HCEC 1CT (cell line): ENCODE measurements around the gene COL5A1.

Experiments used
- DNase-seq: peaks from one replicate; pipeline ENCODE4 v3.0.0-alpha.2; 2017

The COL5A1 gene

DNA sequence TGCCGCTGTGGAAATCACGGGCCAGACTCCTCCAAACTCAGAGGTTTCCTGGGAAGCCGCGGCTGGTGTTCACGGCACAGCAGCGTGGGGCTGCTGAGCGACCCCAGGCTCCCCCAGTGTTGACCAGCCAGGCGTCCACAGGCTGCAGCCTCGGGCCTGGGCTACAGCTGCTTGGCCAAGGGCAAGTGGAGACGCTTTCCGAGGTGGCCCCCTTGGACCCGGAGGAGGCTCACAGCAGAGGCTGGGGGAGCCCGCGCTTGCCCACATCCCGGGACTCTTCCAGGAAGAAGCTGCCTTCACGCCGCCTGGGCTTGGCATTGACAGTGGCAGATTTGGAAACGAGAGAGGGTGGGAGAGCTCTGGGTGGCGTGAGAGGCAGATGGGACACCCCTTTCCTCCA, 186.0 kb downstream of the COL5A1 start:
- DNase-seq = no peak

DNA sequence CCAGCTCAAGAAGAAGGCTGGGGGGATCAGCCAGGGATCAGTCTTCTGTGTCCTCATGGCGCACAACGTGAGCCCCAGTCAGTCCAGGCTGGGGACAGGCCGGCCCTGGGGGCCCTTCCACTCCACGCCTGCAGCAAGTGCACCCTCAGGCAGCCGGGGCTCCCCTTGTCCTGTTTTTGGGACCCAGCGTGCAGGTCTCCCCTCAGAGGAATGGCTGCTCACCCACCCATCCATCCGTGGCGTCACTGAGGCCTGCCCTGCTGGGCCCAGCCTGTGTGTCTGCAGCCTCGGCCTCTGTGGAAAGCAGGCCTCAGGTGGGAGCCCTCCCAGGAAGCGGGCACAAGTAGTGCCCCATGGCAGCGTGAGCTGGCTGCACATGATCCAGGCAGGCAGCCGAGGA, 186.4 kb downstream of the COL5A1 start:
- no peak for DNase-seq

DNA sequence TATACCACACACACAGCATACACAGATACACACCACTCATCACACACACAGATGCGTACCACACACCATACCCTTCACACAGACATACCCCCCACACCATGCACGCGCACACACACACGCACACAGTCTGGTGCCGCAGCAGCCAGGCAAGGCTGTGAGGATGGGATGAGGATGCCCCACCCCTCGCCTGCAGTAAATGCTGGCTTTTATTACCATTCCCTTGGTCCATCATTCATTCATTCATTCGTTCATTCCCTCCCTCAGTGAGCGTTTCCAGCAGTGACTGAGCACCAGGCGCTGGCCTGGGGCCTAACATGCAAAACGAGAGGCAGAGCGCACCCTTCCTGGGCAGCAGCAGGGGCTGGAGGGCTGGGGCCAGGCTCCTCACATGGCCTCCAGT, 187.3 kb downstream of the COL5A1 start:
- no peak for DNase-seq

DNA sequence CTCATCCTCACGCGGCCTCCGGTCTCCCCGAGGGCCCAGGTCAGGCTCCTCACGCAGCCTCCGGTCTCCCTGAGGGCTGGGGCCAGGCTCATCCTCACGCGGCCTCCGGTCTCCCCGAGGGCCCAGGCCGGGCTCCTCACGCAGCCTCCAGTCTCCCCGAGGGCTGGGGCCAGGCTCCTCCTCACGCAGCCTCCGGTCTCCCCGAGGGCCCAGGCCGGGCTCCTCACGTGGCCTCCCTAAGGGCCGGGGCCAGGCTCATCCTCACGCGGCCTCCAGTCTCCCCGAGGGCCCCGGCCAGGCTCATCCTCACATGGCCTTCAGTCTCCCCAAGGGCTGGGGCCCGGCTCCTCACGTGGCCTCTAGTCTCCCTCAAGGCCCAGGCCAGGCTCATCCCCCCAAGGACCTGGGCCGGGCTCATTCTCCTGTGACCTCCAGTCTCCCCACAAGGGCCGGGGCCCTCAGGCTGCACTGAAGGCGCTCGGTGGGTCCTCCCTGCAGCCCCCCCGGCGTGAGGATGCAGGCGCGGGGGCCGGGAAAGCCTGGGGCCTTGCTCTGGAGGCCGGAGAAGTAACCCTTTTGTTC, 187.8 kb downstream of the COL5A1 start:
- DNase-seq = no peak

DNA sequence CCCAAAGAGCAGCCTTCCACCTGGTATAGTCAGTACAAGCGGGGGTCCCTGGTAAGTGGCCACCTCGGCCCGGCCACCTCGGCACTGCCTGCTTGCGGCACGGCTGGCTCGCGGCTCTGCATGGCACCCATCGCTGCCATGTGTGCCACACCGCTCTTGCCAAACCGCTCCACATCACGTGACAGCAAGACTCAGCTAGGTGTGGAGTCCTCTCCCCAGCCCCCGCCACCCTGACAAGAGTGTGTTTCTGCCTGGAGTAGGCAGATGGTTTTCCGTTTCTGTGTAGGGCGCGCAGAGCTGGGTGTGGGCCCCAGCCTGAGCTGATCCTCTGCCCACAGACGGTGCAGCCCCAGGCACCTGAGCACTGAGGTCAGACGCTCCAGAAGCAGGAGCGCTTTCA, 188.5 kb downstream of the COL5A1 start:
- no peak for DNase-seq

DNA sequence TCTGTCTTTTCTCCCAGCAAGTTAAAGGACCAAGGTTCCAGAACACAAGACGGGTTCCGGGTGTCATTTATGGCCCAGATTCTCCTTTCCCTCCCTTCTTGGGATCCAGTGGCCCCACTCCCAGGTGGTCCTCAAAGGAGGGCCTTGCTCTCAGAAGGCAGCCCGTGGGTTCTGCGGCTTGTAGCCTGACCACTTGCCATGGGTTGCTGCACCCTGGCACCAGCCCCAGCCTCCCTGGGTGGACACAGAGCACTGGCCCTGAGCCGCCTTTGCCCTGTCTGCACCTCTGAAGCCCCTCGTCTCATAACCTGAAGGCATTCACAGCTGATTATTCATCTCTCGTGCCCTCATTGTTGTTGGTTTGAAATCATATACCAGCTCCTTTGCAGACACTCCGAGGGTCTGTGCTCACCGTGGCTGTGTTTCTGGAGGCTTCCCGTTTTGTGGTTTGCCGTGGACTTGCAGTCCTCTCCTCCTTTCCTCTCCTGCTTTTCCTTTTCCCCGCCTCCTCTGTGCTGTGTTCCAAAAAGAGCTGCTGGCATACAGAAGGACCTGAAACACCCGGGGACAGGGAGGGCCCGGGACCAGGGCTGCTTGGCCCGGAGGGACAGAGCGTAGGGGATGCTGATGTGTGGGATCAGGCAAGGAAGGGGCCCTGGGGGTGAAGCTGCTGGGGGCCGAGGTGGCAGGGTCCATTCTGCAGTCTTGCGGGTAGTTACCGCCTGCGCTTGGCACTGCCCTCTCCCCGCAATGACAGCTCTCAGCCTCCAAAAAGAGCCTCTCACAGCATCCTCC, 189.5 kb downstream of the COL5A1 start:
- no peak for DNase-seq

DNA sequence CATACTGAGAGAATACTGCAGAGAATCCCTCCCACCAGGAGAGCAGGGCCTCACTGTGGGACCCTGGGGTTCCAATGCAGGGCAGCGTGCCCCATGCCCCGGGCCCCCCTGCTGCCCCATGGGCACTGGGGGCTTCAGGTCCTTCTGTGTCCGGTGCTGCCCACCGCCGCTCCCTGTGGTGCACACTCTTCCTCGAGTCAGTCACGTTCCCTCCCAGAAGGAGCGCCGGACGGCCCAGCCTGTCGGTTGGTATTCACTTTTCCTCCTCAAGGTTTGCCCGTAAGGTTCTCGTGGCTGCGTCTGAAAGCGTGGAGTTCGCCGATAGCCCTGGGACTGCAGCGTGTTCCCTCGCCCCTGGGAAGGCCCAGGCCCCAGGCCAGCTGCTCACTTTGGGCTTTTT, 190.9 kb downstream of the COL5A1 start:
- DNase-seq = no peak

DNA sequence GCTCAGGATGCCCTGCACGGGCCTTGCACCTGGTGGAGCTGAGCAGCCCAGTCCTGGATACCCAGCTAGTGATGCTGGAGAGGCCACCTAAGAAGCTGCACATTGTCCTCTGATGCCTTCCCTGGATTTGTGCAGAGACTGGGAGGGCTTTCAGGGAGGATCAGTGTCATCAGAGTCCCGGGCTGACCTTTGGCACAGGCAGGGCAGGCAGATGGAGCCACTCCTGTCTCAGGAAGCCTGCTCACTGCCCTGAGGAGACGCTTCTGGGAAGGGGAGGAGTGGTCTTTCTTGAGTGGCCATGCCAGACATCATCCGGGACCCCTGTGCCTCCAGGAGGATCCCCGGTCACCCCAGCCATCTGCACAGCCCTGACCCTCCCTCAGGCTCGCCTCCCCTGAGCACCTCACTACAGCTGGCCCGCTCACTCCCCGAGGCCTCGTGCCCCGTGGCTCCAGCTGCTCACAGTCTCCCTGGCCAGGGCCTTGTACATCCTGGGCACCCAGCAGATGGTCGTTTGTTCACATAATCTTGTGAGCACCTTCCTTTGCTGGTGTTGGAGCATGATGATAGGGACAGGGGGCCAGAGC, 191.8 kb downstream of the COL5A1 start:
- DNase-seq = no peak

DNA sequence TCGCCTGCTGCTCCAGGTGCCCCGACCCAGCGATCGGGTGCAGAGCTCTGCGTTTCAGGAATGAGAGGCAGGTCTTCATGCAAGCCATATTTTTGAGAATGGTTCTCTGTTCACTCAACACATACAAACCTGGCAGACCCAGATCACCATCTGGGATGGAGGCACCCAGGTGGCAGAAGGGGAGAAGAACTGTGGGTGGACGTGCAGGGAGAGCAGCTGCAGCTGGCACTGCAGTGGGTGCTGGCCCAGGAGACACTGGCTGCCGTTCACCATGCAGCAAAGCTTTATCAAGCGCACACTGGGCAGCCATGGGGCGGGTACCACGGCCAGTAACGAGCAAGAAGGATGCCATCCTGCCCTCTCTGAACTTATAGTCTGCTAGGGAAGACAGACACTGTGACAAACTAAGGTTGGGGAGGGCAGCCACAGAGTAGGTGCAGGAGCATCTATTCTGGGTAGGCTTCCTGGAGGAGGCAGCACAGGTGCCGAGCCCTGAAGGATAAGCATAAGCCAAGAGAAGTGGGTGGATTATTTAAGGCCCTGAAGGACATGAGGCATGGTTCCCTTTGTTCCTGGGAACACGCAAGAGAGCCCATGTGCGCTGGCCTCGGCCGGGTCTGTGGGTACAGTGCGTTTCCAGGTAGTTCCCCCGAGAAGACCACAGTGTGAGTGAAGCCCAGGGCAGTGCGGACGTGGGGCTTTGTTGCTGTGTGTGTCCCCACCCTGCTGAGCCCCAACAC, 192.8 kb downstream of the COL5A1 start:
- DNase-seq = no peak

DNA sequence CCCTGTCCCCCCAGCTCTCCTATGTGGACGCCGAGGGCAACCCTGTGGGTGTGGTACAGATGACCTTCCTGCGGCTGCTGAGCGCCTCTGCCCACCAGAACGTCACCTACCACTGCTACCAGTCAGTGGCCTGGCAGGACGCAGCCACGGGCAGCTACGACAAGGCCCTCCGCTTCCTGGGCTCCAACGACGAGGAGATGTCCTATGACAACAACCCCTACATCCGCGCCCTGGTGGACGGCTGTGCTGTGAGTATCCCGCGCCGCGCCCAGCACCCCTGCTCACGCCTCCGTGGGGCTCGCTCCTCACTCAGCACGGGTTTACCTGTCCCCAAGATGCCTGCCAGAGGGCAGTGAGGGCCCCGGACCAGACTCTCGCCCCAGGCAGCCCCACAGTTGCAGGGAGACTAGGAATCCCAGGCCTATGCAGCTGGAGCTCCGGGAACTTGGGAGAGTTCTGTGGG, 193.4 kb downstream of the COL5A1 start:
- DNase-seq = no peak

DNA sequence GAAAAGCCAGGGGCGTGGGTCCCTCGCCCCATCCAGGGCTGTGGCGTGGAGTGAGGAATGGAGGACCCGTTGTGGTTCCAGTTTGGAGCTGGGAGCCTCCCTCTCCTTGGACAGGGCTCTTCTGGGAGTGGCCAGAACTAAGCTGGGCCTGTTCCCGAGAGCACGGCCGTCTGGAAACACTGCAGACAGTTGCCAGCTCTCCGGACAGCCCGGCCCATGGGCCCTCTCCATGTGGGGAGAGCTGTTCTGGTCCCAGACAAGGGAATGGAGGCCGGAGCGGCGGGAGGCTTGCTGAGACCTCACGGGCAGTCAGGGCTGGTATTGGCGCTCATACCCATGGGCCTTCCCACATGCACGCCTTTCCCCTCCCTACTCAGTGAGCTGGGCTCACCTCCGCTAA, 193.8 kb downstream of the COL5A1 start:
- DNase-seq = no peak

DNA sequence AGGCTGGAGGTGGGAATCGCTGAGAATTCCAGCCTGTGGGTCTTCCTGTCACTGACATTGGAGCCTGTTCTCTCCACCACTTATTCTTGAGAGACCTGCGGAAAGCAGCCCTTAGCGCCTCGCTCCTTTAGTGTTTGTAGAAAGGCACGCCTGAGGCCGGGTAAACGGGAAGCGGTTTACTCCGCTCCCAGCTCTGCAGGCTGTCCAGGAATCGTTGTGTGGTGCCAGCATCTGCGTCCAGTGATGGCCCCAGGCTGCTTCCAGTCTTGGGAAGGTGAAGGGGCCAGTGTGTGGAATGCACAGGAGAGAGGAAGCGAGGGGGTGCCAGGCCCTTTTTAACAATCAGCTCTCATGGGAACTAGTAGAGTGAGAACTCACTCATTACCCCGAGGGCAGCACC, 194.4 kb downstream of the COL5A1 start:
- no peak for DNase-seq

DNA sequence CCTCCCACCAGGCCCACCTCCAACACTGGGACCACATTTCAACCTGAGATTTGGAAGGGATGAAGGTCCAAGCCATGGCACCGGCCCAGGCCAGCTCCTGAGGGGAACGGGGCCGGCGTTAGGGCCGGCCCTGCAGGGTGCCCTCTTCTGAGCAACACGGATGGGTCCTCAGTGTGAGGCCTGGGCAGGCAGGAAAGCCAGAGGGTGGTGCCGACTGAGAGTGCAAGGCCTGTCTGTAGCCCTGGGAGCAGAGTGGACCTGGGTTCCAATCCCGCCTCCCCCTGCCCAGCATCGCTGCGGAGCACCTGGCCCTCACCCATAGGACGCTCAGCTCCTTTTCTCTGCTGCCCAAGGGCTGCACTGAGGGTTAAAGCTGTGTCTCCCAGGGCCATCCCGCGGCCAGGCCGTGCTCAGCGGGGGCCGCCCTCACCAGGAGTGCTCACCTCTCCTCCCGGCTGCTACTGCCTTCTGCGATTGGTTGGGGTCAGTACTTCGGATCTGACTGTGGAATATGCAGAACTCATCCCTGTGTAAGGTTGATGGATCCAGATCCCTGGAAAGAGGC, 194.9 kb downstream of the COL5A1 start:
- DNase-seq = no peak

DNA sequence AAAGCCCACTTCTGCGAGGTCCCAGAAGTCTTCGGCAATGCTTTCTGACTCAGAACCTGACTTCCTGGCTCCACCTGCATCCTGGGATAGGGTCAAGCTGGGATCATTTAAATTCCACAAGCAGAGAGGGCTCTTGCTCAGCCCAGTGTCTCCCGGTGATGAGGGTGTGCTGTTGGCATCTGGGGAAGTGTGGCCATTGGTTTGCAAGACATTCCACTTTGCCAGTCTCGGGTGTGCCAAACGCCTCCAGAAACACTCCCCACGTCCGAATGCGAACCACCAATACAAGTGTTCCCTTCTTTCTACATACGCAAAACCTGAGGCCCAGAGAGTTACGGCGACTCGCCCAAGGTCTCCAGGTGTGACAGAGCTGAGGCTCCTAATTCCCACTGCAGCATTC, 195.9 kb downstream of the COL5A1 start:
- no peak for DNase-seq

DNA sequence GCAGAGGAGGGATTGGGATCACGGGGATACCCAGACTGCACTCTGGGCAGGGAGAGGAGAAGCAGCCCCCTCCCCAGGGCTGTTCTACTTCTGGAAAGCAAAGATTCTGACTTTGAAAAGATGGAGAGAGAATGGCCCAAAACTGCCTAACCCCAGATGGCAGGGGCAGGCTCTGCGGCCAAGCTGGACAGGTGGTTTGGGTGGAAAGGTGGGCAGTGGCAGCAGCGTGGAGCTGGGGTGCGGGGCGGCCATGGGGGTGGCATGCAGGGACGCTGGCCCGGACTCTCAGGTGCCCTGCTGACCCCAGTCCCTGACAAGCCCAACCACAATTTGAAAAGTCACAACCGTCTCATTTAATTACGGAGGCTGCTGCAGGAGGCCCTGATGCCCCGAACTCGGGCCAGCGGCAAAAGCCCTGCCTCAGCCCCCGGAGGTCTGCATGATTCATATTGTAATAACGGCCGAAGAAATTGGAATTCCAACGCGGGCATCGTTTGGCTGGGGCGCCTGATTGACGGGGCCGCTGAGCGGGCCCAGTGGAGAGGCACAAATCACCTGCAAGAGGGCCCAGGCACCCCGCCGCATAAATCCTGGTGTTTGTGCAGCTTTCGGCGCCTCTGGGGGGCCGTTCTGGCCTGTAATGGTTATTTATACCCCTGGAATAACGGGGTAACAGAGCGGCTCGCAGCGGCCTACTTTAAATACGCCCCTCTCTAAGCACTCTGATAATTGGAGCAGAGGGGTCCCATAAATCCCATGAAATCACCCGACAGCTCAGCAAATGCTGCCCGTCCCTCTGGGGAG, 197.2 kb downstream of the COL5A1 start:
- DNase-seq = no peak

DNA sequence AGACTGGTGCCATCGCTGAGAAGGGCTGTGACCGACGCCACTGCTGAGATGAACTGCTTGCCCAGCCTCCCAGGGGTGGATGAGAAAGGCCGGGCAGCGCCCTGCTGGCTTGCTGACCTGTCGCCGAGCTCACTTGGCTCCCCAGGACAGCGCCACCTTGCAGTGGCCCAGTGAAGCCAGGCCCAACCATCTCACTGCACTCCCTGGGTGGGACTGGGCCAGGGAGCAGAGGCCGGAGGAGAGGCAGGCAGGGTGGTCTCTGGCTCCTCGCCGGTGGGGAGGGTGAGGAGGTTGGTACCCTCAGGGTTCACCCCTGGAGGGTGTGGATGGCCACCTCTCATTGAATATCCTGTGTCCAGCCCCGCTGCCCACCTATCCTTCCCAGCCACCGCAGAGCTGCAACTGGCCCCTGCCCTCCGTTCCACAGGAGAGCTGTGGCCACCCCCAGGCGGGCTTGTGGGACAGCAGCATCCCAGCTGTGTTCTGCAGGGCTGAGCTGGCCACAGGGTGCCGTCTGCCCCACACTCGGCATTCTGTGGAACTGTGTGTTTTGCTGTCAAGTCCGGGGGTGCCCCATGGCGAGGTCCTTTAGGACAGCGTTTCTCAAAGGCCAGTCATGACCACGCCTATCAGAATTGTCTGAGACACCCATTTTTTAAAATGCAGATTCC, 198.0 kb downstream of the COL5A1 start:
- no peak for DNase-seq

DNA sequence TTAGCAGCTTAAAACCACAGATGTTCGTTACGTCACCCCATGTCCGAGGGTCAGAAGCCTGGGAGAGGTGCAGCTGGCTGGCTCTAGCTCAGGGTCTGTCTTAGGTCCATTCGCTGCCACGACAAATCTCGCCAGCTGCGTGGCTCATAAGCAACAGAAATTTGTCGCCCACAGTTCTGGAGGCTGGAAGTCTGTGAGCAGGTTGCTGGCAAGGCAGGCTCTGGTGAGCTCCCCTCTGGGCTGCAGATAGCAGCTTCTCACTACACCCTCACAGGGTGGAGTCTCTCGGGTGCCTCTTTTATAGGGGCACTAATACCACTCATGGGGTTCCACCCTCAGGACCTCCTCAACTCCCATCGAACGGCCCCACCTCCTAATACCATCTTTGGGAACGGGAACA, 198.9 kb downstream of the COL5A1 start:
- DNase-seq = no peak

DNA sequence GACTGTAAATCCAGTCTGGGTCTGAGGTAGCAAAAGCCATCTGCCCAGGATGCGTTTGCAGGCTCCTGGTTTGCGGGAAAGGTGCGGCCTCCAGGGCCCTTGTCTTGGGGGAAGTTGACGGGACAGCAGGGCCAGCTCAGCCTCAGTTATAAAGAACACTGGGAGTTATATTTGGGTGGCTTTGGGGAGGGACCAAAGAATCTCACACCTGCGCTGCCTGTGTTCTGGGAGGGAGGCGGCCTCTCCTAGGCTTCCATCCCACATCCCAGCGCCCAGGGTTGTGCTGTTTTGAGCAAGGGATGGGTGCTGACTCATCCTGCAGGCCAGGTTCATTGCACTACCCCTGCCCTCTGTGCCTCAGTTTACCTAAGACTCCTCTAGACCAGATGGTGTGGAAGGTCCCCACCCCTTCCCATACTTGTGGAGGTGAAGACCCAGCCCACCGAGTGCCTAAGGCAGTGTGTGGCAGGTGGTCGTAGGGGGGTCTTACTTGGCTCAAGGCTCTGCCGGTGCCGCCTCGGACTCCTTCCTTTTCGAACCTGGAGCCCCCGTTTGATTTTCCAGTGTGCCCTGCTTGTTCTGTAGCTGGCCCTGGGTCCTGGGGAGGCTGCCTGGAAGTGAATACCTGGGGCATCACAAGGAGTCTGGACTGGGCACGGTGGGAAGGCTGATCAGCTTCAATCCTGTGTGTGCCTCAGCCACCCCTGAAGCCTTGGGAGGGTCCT, 199.7 kb downstream of the COL5A1 start:
- DNase-seq = no peak

DNA sequence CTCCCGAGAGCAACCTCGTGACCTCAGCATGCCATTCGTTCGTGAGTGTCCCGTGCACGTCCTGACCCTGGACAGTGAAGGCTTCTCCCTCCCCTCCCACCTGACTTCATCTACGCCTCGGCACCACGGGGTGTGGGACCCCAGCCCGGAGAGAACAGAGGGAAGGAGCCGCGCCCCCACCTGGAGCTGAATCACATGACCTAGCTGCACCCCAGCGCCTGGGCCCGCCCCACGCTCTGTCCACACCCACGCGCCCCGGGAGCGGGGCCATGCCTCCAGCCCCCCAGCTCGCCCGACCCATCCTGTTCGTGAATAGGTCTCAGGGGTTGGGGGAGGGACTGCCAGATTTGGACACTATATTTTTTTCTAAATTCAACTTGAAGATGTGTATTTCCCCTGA, 200.7 kb downstream of the COL5A1 start:
- DNase-seq = no peak

DNA sequence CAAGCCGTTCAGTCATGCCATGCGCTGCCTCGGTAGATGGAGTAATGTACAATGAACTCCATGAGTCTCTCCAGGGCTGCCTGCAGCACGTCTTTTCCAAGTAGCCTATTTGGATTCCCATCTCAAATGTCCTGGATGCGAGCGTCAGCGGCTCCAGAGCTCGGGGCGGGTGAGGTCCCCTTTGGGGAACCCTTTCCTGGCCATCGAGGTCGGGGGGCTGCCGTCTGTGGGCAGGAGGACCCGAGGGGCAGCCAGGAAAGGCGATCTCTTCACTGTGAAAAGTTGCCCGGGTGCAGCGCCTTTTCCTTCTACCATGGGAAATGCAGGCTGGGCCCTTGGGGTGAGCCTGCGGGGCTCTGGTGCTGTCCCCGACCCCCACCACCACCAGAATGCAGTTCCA, 202.1 kb downstream of the COL5A1 start:
- no peak for DNase-seq

DNA sequence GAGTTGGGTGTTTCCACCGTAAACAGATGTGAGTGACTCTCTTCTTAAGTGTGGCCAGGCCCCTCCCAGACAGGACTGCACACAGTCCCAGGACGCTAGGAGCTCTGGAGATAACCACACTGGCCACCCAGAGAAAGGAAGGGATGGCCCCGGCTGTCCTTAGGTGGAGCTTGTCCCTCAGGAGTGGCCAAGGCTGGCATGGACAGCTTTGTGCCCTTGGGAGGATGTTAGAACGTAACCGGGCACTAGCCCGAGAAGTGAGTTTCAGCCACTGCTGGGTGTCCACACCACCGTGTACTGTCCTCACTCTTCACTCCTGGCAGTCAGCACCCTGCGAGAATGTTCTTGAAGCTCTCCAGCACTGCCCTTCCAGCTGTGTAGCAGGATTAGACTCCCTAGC, 203.2 kb downstream of the COL5A1 start:
- DNase-seq = no peak
